ENCODE data around the gene LRRN2.
"Not testable (repeated sequence)": the region's sequence is repeated elsewhere in the genome, so short reads cannot be mapped to it uniquely, and the experiment has no call there.

The LRRN2 gene

GRCh38 chr1:204658295-204658694 is 27.2 kb downstream of the LRRN2 start:
- DNase-seq, result no peak

- no peak for DNase-seq
Measured at GRCh38 chr1:204653590-204654340, 31.8 kb downstream of the LRRN2 start.

- no peak for DNase-seq
Measured at GRCh38 chr1:204652497-204652896, 33.0 kb downstream of the LRRN2 start.

- DNase-seq, result no peak
Measured at GRCh38 chr1:204651843-204652421, 33.6 kb downstream of the LRRN2 start.

GRCh38 chr1:204650911-204651570 is 34.5 kb downstream of the LRRN2 start:
- DNase-seq, result no peak

GRCh38 chr1:204649721-204650521 is 35.6 kb downstream of the LRRN2 start:
- DNase-seq, result no peak

GRCh38 chr1:204648576-204648975 is 37.0 kb downstream of the LRRN2 start:
- no peak for DNase-seq

- DNase-seq, result no peak
Measured at GRCh38 chr1:204647805-204648153, 37.8 kb downstream of the LRRN2 start.

GRCh38 chr1:204647114-204647804 is 38.3 kb downstream of the LRRN2 start:
- DNase-seq, result peak; percentile 51

GRCh38 chr1:204645666-204646065 is 39.9 kb downstream of the LRRN2 start:
- DNase-seq, result no peak

GRCh38 chr1:204645251-204645650 is 40.3 kb downstream of the LRRN2 start:
- DNase-seq, result no peak

GRCh38 chr1:204643503-204643902 is 42.0 kb downstream of the LRRN2 start:
- DNase-seq, result no peak

- DNase-seq, result no peak
Measured at GRCh38 chr1:204641936-204642335, 43.6 kb downstream of the LRRN2 start.

GRCh38 chr1:204641455-204641854 is 44.1 kb downstream of the LRRN2 start:
- no peak for DNase-seq

GRCh38 chr1:204640578-204640977 is 45.0 kb downstream of the LRRN2 start:
- DNase-seq, result no peak

GRCh38 chr1:204634260-204634910 is 51.2 kb downstream of the LRRN2 start:
- DNase-seq, result no peak

- DNase-seq, result no peak
Measured at GRCh38 chr1:204633665-204634064, 51.9 kb downstream of the LRRN2 start.

GRCh38 chr1:204630132-204630905 is 55.2 kb downstream of the LRRN2 start:
- no peak for DNase-seq

- not testable (repeated sequence) for DNase-seq
Measured at GRCh38 chr1:204629459-204629858, 56.1 kb downstream of the LRRN2 start.

GRCh38 chr1:204628868-204629267 is 56.7 kb downstream of the LRRN2 start:
- no peak for DNase-seq

GRCh38 chr1:204627436-204627835 is 58.1 kb downstream of the LRRN2 start:
- no peak for DNase-seq
